T-helper 1 cell treated with Interleukin-12 subunit alpha and Interleukin-12 subunit beta and Interleukin-4 antibody, amounts not matched to agents 30 μg/mL and 1 μg/mL, for 36 hours (primary cell): ENCODE data around the gene ZNF619.

ENCODE experiments used
- H3K27ac Mint-ChIP-seq: one replicate; pipeline ENCODE4 v1.8.0; 2021; ENCODE audit warnings: mild to moderate bottlenecking, mixed read lengths
- H3K27me3 Mint-ChIP-seq: one replicate; pipeline ENCODE4 v1.8.0; 2021; ENCODE audit warnings: low read depth, mixed read lengths
- H3K36me3 Mint-ChIP-seq: one replicate; pipeline ENCODE4 v1.8.0; 2021; ENCODE audit warnings: low read depth, mixed read lengths
- H3K4me1 Mint-ChIP-seq: one replicate; pipeline ENCODE4 v1.8.0; 2021; ENCODE audit warnings: low read depth, mixed read lengths
- H3K4me3 Mint-ChIP-seq: one replicate; pipeline ENCODE4 v1.8.0; 2021; ENCODE audit warnings: mild to moderate bottlenecking, moderate library complexity, mixed read lengths
- H3K9me3 Mint-ChIP-seq: one replicate; pipeline ENCODE4 v1.8.0; 2021; ENCODE audit warnings: mixed read lengths

Gene ZNF619

GRCh38 chr3:40497288-40497687 is 20.4 kb downstream of the ZNF619 start:
- Mint-ChIP-seq H3K36me3 (no peaks in the 10 kb centered on the region), H3K27me3 (peaks cover 4% of the 10 kb centered on the region), H3K4me3 (no peak overlapping the region), H3K4me1 (no peaks in the 10 kb centered on the region), H3K27ac (no peak overlapping the region), H3K9me3 (no peaks in the 10 kb centered on the region)

GRCh38 chr3:40499952-40500351 is 23.0 kb downstream of the ZNF619 start:
- no peak overlapping the region for H3K27ac Mint-ChIP-seq
- no peak overlapping the region for H3K4me3 Mint-ChIP-seq

GRCh38 chr3:40502034-40502433 is 25.1 kb downstream of the ZNF619 start:
- Mint-ChIP-seq H3K27ac (no peak overlapping the region), H3K9me3 (no peaks in the 10 kb centered on the region), H3K36me3 (peaks cover 3% of the 10 kb centered on the region), H3K27me3 (peaks cover 21% of the 10 kb centered on the region), H3K4me3 (no peak overlapping the region), H3K4me1 (peaks cover 12% of the 10 kb centered on the region)

More at GRCh38 chr3:40499952-40500351, 23.0 kb downstream of the ZNF619 start:
- peaks cover 3% of the 10 kb centered on the region for H3K36me3 Mint-ChIP-seq
- H3K9me3 Mint-ChIP-seq, result no peaks in the 10 kb centered on the region
- peaks cover 5% of the 10 kb centered on the region for H3K4me1 Mint-ChIP-seq
- peaks cover 16% of the 10 kb centered on the region for H3K27me3 Mint-ChIP-seq

DNA sequence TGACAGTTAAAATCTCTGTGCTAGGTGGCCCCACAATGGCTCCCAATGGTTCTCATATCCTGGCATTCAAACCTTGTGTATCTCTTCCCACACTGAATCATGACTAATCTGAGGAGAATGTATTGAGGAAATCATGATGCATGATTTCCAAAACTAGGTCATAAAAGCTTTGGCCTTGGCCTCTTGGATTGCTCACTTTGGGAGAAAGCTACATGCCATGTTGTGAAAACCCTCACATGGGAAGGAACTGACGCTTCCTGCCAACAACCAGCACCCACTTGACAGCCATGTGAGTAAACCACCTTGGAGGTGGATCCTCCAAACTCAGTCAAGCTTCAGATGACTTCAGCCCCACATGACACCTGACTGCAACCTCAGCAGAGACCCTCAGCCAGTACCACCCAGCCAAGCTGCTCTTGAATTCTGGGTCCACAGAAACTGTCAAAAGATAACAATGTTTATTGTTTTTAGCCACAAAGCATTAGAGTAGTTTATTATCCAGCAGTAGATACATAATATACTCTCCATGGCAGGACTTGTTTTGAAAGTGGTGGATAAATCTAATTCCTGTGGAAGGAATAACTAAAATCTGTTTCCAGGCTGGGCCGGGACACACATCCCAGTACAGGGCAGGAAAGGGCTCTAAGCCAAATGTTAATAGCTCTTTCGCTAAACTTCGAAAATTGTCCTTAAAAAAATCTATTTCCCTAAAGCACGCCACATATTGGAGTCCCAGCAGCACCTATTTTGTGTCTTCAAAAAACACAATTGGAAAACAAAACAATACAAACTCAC is 27.9 kb downstream of the ZNF619 start:
- Mint-ChIP-seq H3K27me3 (peaks cover 21% of the 10 kb centered on the region), H3K4me1 (peaks cover 20% of the 10 kb centered on the region), H3K27ac (no peak overlapping the region), H3K36me3 (peaks cover 13% of the 10 kb centered on the region), H3K9me3 (no peaks in the 10 kb centered on the region), H3K4me3 (peak overlapping the region; percentile 89)

DNA sequence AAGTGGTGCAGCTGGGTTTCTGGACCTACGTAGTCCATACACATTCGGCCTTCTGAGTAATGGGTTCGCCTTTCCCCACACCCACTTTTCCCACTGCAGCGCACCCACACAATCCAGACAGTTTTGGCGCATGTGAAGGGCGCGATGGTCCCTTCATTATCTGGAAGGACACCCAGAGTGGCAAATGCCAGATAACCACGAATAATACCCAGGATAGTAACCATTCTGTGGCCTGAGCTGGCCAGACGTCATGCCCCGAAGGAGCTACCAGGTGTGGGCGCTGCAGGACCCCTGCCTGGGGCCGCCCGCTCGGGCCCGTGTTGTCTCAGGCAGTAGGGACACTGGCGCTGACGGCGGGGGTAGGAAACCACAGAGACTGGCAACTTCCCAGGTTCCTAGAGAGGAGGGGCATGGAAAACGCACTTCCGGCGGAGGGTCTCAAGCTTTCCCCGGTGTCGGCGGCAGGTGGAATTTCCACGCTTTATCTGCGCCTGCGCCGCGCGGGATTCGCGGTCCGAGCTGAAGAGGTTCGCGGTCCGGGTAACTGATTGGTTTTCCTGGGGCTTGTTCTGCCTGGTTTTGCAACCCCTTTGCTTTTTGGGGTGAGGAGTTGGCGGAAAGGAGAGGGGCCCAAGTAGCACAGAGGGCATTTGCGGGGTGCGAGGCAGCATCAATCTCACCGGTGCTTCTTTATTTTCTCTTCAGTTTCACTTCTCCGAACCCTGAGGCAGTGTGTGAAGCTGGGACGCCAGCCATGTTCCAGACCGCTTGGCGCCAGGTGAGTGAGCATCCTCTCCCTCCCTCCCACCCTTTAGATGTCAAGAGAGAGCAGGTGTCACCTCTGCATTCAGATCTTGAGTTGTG is 28.9 kb downstream of the ZNF619 start, which contains the start of gene ZNF620:
TSS of gene ZNF620 (plus strand) at position 441 of the 864 bp plus-strand sequence. CDS start at position 755, 314 bp downstream.
- peaks cover 20% of the 10 kb centered on the region for H3K4me1 Mint-ChIP-seq
- H3K4me3 Mint-ChIP-seq, result peak within 1 kb of the TSS; percentile 89
- H3K27ac Mint-ChIP-seq, result peak within 1 kb of the TSS; percentile 77
- H3K27me3 Mint-ChIP-seq, result peaks cover 17% of the 10 kb centered on the region
- H3K9me3 Mint-ChIP-seq, result no peaks in the 10 kb centered on the region
- H3K36me3 Mint-ChIP-seq, result peaks cover 18% of the 10 kb centered on the region

DNA sequence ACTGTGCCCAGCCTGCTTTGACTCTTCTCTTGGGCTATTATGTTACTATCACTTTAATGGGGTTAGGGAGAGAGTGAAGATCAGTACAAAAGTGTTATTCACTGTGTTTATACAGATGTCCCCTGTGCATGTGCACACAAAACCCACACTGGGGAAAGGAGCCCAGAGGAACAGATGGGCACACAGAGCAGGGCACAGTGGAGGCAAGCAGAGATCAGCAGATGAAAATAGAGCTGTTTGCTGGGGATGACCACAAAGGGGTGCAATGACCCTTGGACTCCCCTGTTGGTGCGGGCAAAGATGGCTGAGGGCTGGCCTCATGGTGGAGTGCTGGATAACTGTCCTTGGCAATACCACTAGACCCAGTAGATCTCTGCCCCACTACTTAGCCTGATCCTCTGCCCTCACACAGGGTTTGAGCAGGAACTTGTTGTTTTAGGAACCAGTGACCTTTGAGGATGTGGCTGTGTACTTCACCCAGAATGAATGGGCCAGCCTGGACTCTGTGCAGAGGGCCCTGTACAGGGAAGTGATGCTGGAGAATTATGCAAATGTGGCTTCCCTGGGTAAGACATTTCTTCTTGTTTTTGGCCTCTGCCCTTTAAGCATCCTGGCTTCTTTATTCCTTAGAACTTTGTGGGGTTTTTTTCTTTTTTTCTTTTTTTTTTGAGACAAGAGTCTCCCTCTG is 34.3 kb downstream of the ZNF619 start:
- H3K9me3 Mint-ChIP-seq, result no peaks in the 10 kb centered on the region
- peaks cover 36% of the 10 kb centered on the region for H3K36me3 Mint-ChIP-seq
- no peaks in the 10 kb centered on the region for H3K27me3 Mint-ChIP-seq
- H3K4me1 Mint-ChIP-seq, result peaks cover 12% of the 10 kb centered on the region
- H3K27ac Mint-ChIP-seq, result no peak overlapping the region
- no peak overlapping the region for H3K4me3 Mint-ChIP-seq

DNA sequence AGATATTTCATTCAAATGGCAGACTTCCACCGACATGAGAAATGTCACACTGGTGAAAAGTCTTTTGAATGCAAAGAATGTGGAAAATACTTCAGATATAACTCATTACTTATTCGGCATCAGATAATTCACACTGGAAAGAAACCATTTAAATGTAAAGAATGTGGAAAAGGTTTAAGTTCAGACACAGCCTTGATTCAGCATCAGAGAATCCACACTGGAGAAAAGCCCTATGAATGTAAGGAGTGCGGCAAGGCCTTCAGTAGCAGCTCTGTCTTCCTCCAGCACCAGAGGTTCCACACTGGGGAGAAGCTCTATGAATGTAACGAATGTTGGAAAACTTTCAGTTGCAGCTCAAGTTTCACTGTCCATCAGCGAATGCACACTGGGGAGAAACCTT is 39.3 kb downstream of the ZNF619 start:
- Mint-ChIP-seq H3K36me3 (peaks cover 22% of the 10 kb centered on the region), H3K9me3 (no peaks in the 10 kb centered on the region), H3K27ac (no peak overlapping the region), H3K27me3 (no peaks in the 10 kb centered on the region), H3K4me1 (no peaks in the 10 kb centered on the region), H3K4me3 (no peak overlapping the region)

GRCh38 chr3:40518067-40518466 is 41.1 kb downstream of the ZNF619 start:
- H3K36me3 Mint-ChIP-seq, result peaks cover 22% of the 10 kb centered on the region

GRCh38 chr3:40518848-40519247 is 41.9 kb downstream of the ZNF619 start:
- Mint-ChIP-seq H3K36me3 (peaks cover 19% of the 10 kb centered on the region), H3K4me1 (peaks cover 2% of the 10 kb centered on the region), H3K27ac (no peak overlapping the region), H3K27me3 (no peaks in the 10 kb centered on the region), H3K9me3 (no peaks in the 10 kb centered on the region), H3K4me3 (no peak overlapping the region)

More at GRCh38 chr3:40518067-40518466, 41.1 kb downstream of the ZNF619 start:
- no peak overlapping the region for H3K4me3 Mint-ChIP-seq
- H3K4me1 Mint-ChIP-seq, result no peaks in the 10 kb centered on the region
- H3K27ac Mint-ChIP-seq, result no peak overlapping the region
- H3K9me3 Mint-ChIP-seq, result no peaks in the 10 kb centered on the region
- no peaks in the 10 kb centered on the region for H3K27me3 Mint-ChIP-seq

DNA sequence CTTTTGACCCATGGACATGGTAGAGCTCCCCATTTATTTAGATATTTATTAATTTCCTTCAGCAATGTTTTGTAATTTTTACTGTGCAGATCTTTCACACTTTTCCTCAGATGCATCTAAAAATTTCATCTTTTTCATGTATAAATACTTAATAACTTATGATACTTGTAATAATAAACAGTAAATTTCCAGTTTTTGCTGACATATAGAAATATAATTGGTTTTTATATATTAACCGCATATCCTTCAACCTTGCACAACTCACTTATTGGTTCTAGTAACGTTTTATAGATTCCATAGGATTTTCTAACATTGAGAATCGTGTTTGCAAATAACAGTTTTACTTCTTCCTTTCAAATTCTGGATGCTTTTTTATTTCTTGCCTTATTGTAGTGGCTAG is 44.3 kb downstream of the ZNF619 start:
- Mint-ChIP-seq H3K4me3 (no peak overlapping the region), H3K27ac (no peak overlapping the region), H3K36me3 (peaks cover 7% of the 10 kb centered on the region), H3K27me3 (no peaks in the 10 kb centered on the region), H3K9me3 (no peaks in the 10 kb centered on the region), H3K4me1 (peaks cover 17% of the 10 kb centered on the region)

GRCh38 chr3:40523781-40524180 is 46.9 kb downstream of the ZNF619 start:
- Mint-ChIP-seq H3K9me3 (no peaks in the 10 kb centered on the region), H3K4me3 (no peak overlapping the region), H3K4me1 (peaks cover 24% of the 10 kb centered on the region), H3K27me3 (no peaks in the 10 kb centered on the region), H3K27ac (peak overlapping the region; percentile 76), H3K36me3 (peaks cover 17% of the 10 kb centered on the region)

GRCh38 chr3:40524222-40524567 is 47.3 kb downstream of the ZNF619 start:
- peak overlapping the region; percentile 77 for H3K4me3 Mint-ChIP-seq
- peaks cover 21% of the 10 kb centered on the region for H3K36me3 Mint-ChIP-seq
- peaks cover 26% of the 10 kb centered on the region for H3K4me1 Mint-ChIP-seq
- no peaks in the 10 kb centered on the region for H3K27me3 Mint-ChIP-seq
- H3K9me3 Mint-ChIP-seq, result no peaks in the 10 kb centered on the region
- peak overlapping the region; percentile 76 for H3K27ac Mint-ChIP-seq

DNA sequence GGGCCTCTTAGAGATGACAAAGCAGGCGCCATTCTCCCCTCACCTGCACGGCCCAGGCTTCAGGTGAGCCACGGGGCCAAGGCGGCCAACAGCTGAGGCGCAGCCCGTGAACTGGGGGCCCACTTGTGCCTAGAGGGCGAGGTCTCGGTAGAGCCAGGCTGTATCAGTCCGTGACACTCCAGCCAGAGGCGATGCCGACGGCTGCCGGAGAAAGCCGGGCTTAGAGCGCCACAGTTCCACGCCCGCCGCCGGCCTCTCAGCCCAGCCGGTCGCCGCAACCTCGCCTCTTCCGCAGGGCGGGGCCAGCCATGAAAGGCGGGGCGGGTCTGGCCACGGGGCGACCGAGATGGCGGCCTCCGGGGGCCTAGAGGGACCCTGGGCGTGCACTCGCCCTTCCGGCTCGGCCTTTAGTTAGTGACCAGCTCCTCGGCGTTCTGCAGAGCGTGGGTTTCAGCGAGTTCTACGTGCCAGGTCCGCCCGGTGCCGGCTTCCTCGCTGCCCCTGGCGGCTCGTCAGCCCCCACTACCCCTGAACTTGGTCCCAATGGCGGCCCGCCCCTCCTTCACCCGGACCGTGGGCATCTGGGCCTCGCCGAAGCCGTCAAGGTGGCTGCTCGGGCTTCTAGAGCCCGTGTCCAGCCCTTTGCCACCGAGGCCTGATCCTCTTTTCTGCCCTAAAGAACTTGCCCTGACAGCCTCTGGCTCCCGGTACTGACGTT is 47.8 kb downstream of the ZNF619 start, which contains the start of gene ZNF621:
TSS of gene ZNF621 (plus strand) at position 393 of the 718 bp plus-strand sequence. CDS start 881 bp downstream, outside the sequence.
- H3K27me3 Mint-ChIP-seq, result no peaks in the 10 kb centered on the region
- peak within 1 kb of the TSS; percentile 96 for H3K4me3 Mint-ChIP-seq
- peaks cover 26% of the 10 kb centered on the region for H3K4me1 Mint-ChIP-seq
- peak within 1 kb of the TSS; percentile 97 for H3K27ac Mint-ChIP-seq
- H3K9me3 Mint-ChIP-seq, result no peaks in the 10 kb centered on the region
- H3K36me3 Mint-ChIP-seq, result peaks cover 26% of the 10 kb centered on the region

DNA sequence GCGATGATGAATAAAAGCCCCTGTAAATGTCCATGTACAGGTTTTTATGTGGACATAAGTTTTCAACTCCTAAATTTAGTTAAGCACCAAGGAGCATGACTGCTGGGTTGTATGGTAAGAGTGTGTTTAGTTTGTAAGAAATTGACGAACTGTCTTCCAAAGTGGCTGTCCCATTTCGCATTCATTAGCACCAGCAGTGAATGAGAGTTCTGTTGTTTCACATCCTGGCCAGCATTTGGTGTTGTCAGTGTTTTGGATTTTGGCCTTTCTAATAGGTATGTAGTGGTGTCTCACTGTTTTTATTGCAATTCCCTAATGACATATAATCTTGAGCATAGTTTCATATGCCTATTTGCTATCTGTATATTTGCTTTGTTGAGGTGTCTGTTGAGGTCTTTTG is 51.5 kb downstream of the ZNF619 start:
- peaks cover 63% of the 10 kb centered on the region for H3K36me3 Mint-ChIP-seq
- no peaks in the 10 kb centered on the region for H3K27me3 Mint-ChIP-seq
- peaks cover 26% of the 10 kb centered on the region for H3K9me3 Mint-ChIP-seq
- no peak overlapping the region for H3K27ac Mint-ChIP-seq
- no peak overlapping the region for H3K4me3 Mint-ChIP-seq
- H3K4me1 Mint-ChIP-seq, result peaks cover 26% of the 10 kb centered on the region
